Measurements from ENCODE around the gene ZSCAN26.

Gene ZSCAN26

GRCh38 chr6:28243946-28244345 is 23.0 kb upstream of the ZSCAN26 start:
- Histone ChIP-seq H3K9me3 (ENCODE audit: insufficient read depth, low read length) (no peaks in the 10 kb centered on the region), H3K36me3 (ENCODE audit: low read length) (peaks cover 22% of the 10 kb centered on the region), H3K9me2 (replicated peaks; ENCODE audit: insufficient read depth, low read length) (no peaks in the 10 kb centered on the region), H3K9ac (ENCODE audit: low read length) (no peak overlapping the region), H3K4me2 (ENCODE audit: low read depth, low read length, poor library complexity, severe bottlenecking) (no peak overlapping the region), H3K27me3 (ENCODE audit: low read length) (no peaks in the 10 kb centered on the region), H3K79me2 (ENCODE audit: insufficient read depth, low read length) (no peaks in the 10 kb centered on the region), H3F3A (ENCODE audit: insufficient read depth) (no peaks in the 10 kb centered on the region), H2AFZ (ENCODE audit: low read depth, low read length, severe bottlenecking) (no peak overlapping the region), H4K20me1 (ENCODE audit: low read depth, low read length) (no peaks in the 10 kb centered on the region), H3K27ac (ENCODE audit: low read depth, low read length) (no peak overlapping the region), H3K4me3 (ENCODE audit: insufficient read depth, low read length, poor library complexity, severe bottlenecking) (no peak overlapping the region)
- TF ChIP-seq CTCF (IDR thresholded peaks at IDR 0.05; ENCODE audit: insufficient read depth, low read length, poor library complexity, severe bottlenecking): no peak
- no peak for TF ChIP-seq EZH2phosphoT487 (conservative IDR thresholded peaks at IDR 0.05; ENCODE audit: low read length)

- no peak overlapping the region for H2AFZ ChIP-seq (ENCODE audit: low read depth, low read length, severe bottlenecking)
- TF ChIP-seq EZH2phosphoT487 (conservative IDR thresholded peaks at IDR 0.05; ENCODE audit: low read length) (no peak), CTCF (IDR thresholded peaks at IDR 0.05; ENCODE audit: insufficient read depth, low read length, poor library complexity, severe bottlenecking) (no peak)
Measured at GRCh38 chr6:28245206-28245941, 21.6 kb upstream of the ZSCAN26 start.

GRCh38 chr6:28248916-28249315 is 18.0 kb upstream of the ZSCAN26 start:
- Histone ChIP-seq H4K20me1 (ENCODE audit: low read depth, low read length) (no peaks in the 10 kb centered on the region), H3K9ac (ENCODE audit: low read length) (no peak overlapping the region), H3K4me3 (ENCODE audit: insufficient read depth, low read length, poor library complexity, severe bottlenecking) (no peak overlapping the region), H3K27ac (ENCODE audit: low read depth, low read length) (no peak overlapping the region), H3F3A (ENCODE audit: insufficient read depth) (no peaks in the 10 kb centered on the region), H3K9me3 (ENCODE audit: insufficient read depth, low read length) (no peaks in the 10 kb centered on the region), H2AFZ (ENCODE audit: low read depth, low read length, severe bottlenecking) (no peak overlapping the region), H3K4me2 (ENCODE audit: low read depth, low read length, poor library complexity, severe bottlenecking) (no peak overlapping the region), H3K27me3 (ENCODE audit: low read length) (no peaks in the 10 kb centered on the region), H3K9me2 (replicated peaks; ENCODE audit: insufficient read depth, low read length) (no peaks in the 10 kb centered on the region), H3K36me3 (ENCODE audit: low read length) (peaks cover 22% of the 10 kb centered on the region), H3K79me2 (ENCODE audit: insufficient read depth, low read length) (peaks cover 19% of the 10 kb centered on the region)
- no peak for TF ChIP-seq EZH2phosphoT487 (conservative IDR thresholded peaks at IDR 0.05; ENCODE audit: low read length)
- no peak for TF ChIP-seq CTCF (IDR thresholded peaks at IDR 0.05; ENCODE audit: insufficient read depth, low read length, poor library complexity, severe bottlenecking)

More at GRCh38 chr6:28245206-28245941, 21.6 kb upstream of the ZSCAN26 start:
- Histone ChIP-seq H3F3A (ENCODE audit: insufficient read depth) (no peaks in the 10 kb centered on the region), H3K4me2 (ENCODE audit: low read depth, low read length, poor library complexity, severe bottlenecking) (no peak overlapping the region), H3K79me2 (ENCODE audit: insufficient read depth, low read length) (peaks cover 2% of the 10 kb centered on the region), H3K9me3 (ENCODE audit: insufficient read depth, low read length) (no peaks in the 10 kb centered on the region), H3K4me3 (ENCODE audit: insufficient read depth, low read length, poor library complexity, severe bottlenecking) (no peak overlapping the region), H3K27ac (ENCODE audit: low read depth, low read length) (no peak overlapping the region), H3K9ac (ENCODE audit: low read length) (no peak overlapping the region), H4K20me1 (ENCODE audit: low read depth, low read length) (no peaks in the 10 kb centered on the region), H3K9me2 (replicated peaks; ENCODE audit: insufficient read depth, low read length) (no peaks in the 10 kb centered on the region), H3K36me3 (ENCODE audit: low read length) (peaks cover 22% of the 10 kb centered on the region), H3K27me3 (ENCODE audit: low read length) (no peaks in the 10 kb centered on the region)
